ENCODE measurements around the gene JOSD2. TPM values are rescaled to one million over a fixed set of nuclear protein-coding genes. Genes with fewer than 3 reads are reported as not detected.
"Not testable (repeated sequence)": the region's sequence is repeated elsewhere in the genome, so short reads cannot be mapped to it uniquely, and the experiment has no call there.

Gene JOSD2
- total and polyA plus RNA-seq, 8 donors: 8.0 to 41.2 (median 14.2) TPM

- Histone ChIP-seq H3K4me3 (peak overlapping the region in 3 of 4 donors; percentile 75 to 99 (median 90)), H3K4me1 (peaks cover 0 to 11% (median 0%) of the 10 kb centered on the region in 3 donors), H3K36me3 (peaks cover 0 to 15% (median 9%) of the 10 kb centered on the region in 3 donors), H3K27me3 (no peaks in the 10 kb centered on the region), H3K27ac (peak overlapping the region in 3 of 4 donors; percentile 65 to 82 (median 75)), H3K9me3 (no peaks in the 10 kb centered on the region)
- no peak for TF ChIP-seq CTCF (IDR thresholded peaks at IDR 0.05)
- DNase-seq (no peak), ATAC-seq (no peak), FAIRE-seq (no peak)
- 67 to 80% methylated on average over 27 to 29 of the region's 29 CpGs for WGBS, 2 donors
- intact Hi-C loops (cut with DNase I): no loop called here
Observed at GRCh38 chr19:50475736-50476223, 35.2 kb downstream of the JOSD2 start.

GRCh38 chr19:50475101-50475568 is 35.9 kb downstream of the JOSD2 start:
- H3K4me1 ChIP-seq: peaks cover 0 to 11% (median 0%) of the 10 kb centered on the region in 3 donors
- no peaks in the 10 kb centered on the region for H3K9me3 ChIP-seq
- ATAC-seq: no peak
- no peak overlapping the region for H3K4me3 ChIP-seq
- no peak for FAIRE-seq
- WGBS, 2 donors: 78 to 81% methylated on average over 12 of the region's 12 CpGs
- H3K36me3 ChIP-seq: peaks cover 0 to 9% (median 3%) of the 10 kb centered on the region in 3 donors
- TF ChIP-seq CTCF (IDR thresholded peaks at IDR 0.05): no peak
- DNase-seq: peak in 2 of 6 donors; percentile 31 to 42
- no peak overlapping the region for H3K27ac ChIP-seq
- H3K27me3 ChIP-seq: no peaks in the 10 kb centered on the region
- intact Hi-C loops (cut with DNase I): no loop called here

GRCh38 chr19:50473336-50473735 is 37.7 kb downstream of the JOSD2 start:
- not testable (repeated sequence) for ATAC-seq, FAIRE-seq
- WGBS, 2 donors: 63 to 78% methylated on average over 3 of the region's 3 CpGs

DNA sequence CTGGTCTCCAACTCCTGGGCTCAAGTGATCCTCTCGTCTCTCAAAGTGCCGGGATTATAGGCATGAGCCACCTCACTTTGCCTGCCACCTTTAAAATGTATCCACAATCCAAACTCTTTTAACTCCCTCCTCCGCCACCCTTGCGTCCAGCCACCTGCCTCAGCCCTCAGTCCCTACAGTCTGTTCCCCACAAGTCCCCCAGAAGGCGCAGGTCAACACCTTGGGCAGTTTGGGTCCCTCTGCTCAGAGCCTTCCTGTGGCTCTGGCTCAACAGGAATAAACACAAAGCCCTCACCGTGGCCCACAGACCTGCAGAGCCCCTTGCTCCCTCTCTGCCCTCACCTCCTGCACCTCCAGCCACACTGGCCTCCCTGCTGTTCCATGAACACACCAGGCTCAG is 42.2 kb downstream of the JOSD2 start:
- intact Hi-C loops (cut with DNase I): loop anchor here in 1 of 3 donors (10.0 kb wide), 1 partner anchor 114 kb away; no protein-coding TSS in a partner anchor

More at GRCh38 chr19:50473336-50473735, 37.7 kb downstream of the JOSD2 start:
- H3K4me1 ChIP-seq: peaks cover 0 to 11% (median 0%) of the 10 kb centered on the region in 3 donors
- H3K36me3 ChIP-seq; intact Hi-C loops (cut with DNase I); H3K4me3 ChIP-seq; H3K27ac ChIP-seq; H3K9me3 ChIP-seq; DNase-seq; H3K27me3 ChIP-seq: not testable (repeated sequence)

DNA sequence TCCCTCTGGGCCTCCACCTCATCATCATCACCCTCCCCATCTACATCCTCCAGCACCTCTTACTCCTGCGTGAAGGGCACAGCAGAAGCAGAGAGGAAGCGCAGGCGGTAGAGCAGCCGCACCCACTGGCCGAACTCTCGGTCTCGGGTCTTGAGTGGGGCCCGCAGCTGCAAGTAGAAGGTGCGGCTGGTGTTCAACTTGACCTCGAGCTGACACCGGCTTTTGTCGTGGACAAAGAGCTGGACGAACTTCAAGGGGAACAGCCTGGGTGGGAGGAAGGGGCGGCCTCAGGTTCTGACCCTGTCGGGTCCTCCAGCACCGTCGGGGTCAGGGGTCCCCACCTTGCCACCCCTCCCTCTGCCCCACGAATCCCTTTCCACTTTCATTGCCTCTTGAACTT is 43.4 kb downstream of the JOSD2 start:
- no peaks in the 10 kb centered on the region for H3K9me3 ChIP-seq
- no peak for TF ChIP-seq CTCF (IDR thresholded peaks at IDR 0.05)
- no peak overlapping the region for H3K4me3 ChIP-seq
- no peaks in the 10 kb centered on the region for H3K27me3 ChIP-seq
- DNase-seq (no peak), FAIRE-seq (no peak), ATAC-seq (no peak)
- 77 to 80% methylated on average over 17 to 18 of the region's 18 CpGs for WGBS, 2 donors
- H3K36me3 ChIP-seq: no peaks in the 10 kb centered on the region
- no peak overlapping the region for H3K27ac ChIP-seq
- intact Hi-C loops (cut with DNase I): loop anchor here in 1 of 3 donors (10.0 kb wide), 1 partner anchor 113 kb away; no protein-coding TSS in a partner anchor
- no peaks in the 10 kb centered on the region for H3K4me1 ChIP-seq

More for the DNA sequence above, 42.2 kb downstream of the JOSD2 start:
- DNase-seq: no peak
- Histone ChIP-seq H3K9me3 (no peaks in the 10 kb centered on the region), H3K27ac (no peak overlapping the region), H3K4me1 (no peaks in the 10 kb centered on the region), H3K27me3 (no peaks in the 10 kb centered on the region), H3K4me3 (no peak overlapping the region), H3K36me3 (no peaks in the 10 kb centered on the region)
- 84 to 95% methylated on average over 6 of the region's 6 CpGs for WGBS, 2 donors
- TF ChIP-seq CTCF (IDR thresholded peaks at IDR 0.05): no peak
- FAIRE-seq: no peak
- no peak for ATAC-seq
